Measurements from ENCODE around the gene FOXO4. TPM values are rescaled to one million over a fixed set of nuclear protein-coding genes. Genes with fewer than 3 reads are reported as not detected.

The FOXO4 gene
- polyA plus RNA-seq, 1 donor (not counting 4 experiments of a cell fraction or from before 2014, with no cell fraction given), result 1.6 TPM

GRCh38 chrX:71118032-71118984 is 22.7 kb downstream of the FOXO4 start, which contains the start of gene MED12:
TSS of gene MED12 (plus strand) at chrX:71118596. CDS start at chrX:71118755, 159 bp downstream.
- no peaks in the 10 kb centered on the region for H4K20me1 ChIP-seq (ENCODE audit: control insufficient read depth, extremely low read depth, insufficient read depth, low read length)
- H3K27ac ChIP-seq (ENCODE audit: control insufficient read depth, insufficient read depth, low read length), result peak within 1 kb of the TSS; percentile 52
- dilution Hi-C loops (cut with MboI; ENCODE audit: extremely low pct_ligation_motif_present, low sequenced_read_pairs), result no loop called here
- peak within 1 kb of the TSS; percentile 84 for H3K4me2 ChIP-seq (ENCODE audit: control insufficient read depth, extremely low read depth, insufficient read depth, low read depth, low read length)
- H3K4me1 ChIP-seq (ENCODE audit: control insufficient read depth, extremely low read depth, insufficient read depth, low read length), result peaks cover 10% of the 10 kb centered on the region
- peaks cover 6 to 7% of the 10 kb centered on the region in 2 experiments for H3K36me3 ChIP-seq (ENCODE audit: control insufficient read depth in 2 of 2, extremely low read depth in 1 of 2, insufficient read depth in 2 of 2, low read length in 2 of 2)
- no peaks in the 10 kb centered on the region for H3K27me3 ChIP-seq (ENCODE audit: control insufficient read depth, extremely low read depth, insufficient read depth, low read length)
- DNase-seq (ENCODE audit: low read depth, low spot score) (peak; percentile 5), FAIRE-seq (no peak)
- H3K9ac ChIP-seq (ENCODE audit: control insufficient read depth, extremely low read depth, insufficient read depth, low read length), result peak within 1 kb of the TSS; percentile 80
- H3K9me1 ChIP-seq (ENCODE audit: control insufficient read depth, extremely low read depth, insufficient read depth, low read length), result no peaks in the 10 kb centered on the region
- TF ChIP-seq CTCF (optimal IDR thresholded peaks at IDR 0.05 in 1 of 3, IDR thresholded peaks at IDR 0.05 in 1 of 3, conservative IDR thresholded peaks at IDR 0.05 in 1 of 3; ENCODE audit: extremely low read depth in 1 of 3, insufficient read depth in 2 of 3, low read length in 3 of 3), result no peak
- no peak for TF ChIP-seq EZH2 (IDR thresholded peaks at IDR 0.05; ENCODE audit: low read length)
- no peaks in the 10 kb centered on the region for H3K79me2 ChIP-seq (ENCODE audit: control insufficient read depth, insufficient read depth, low read length)
- peak within 1 kb of the TSS; percentile 61 to 74 (median 71) for H3K4me3 ChIP-seq (ENCODE audit: control insufficient read depth in 2 of 3, extremely low read depth in 1 of 3, insufficient read depth in 2 of 3, low read depth in 1 of 3, low read length in 3 of 3)
- H2AFZ ChIP-seq (ENCODE audit: control insufficient read depth, low read length), result peak within 1 kb of the TSS; percentile 96
- no peaks in the 10 kb centered on the region for H3K9me3 ChIP-seq (ENCODE audit: control insufficient read depth, low read depth, low read length)

GRCh38 chrX:71118985-71119535 is 23.4 kb downstream of the FOXO4 start:
- dilution Hi-C loops (cut with MboI; ENCODE audit: extremely low pct_ligation_motif_present, low sequenced_read_pairs), result no loop called here

More at GRCh38 chrX:71118985-71119535, 23.4 kb downstream of the FOXO4 start:
- no peaks in the 10 kb centered on the region for H3K9me3 ChIP-seq (ENCODE audit: control insufficient read depth, low read depth, low read length)
- H3K36me3 ChIP-seq (ENCODE audit: control insufficient read depth in 2 of 2, extremely low read depth in 1 of 2, insufficient read depth in 2 of 2, low read length in 2 of 2), result peaks cover 6 to 7% of the 10 kb centered on the region in 2 experiments
- no peaks in the 10 kb centered on the region for H4K20me1 ChIP-seq (ENCODE audit: control insufficient read depth, extremely low read depth, insufficient read depth, low read length)
- no peak for TF ChIP-seq CTCF (optimal IDR thresholded peaks at IDR 0.05 in 1 of 3, IDR thresholded peaks at IDR 0.05 in 1 of 3, conservative IDR thresholded peaks at IDR 0.05 in 1 of 3; ENCODE audit: extremely low read depth in 1 of 3, insufficient read depth in 2 of 3, low read length in 3 of 3)
- TF ChIP-seq EZH2 (IDR thresholded peaks at IDR 0.05; ENCODE audit: low read length), result no peak
- H3K9me1 ChIP-seq (ENCODE audit: control insufficient read depth, extremely low read depth, insufficient read depth, low read length), result no peaks in the 10 kb centered on the region
- H3K4me1 ChIP-seq (ENCODE audit: control insufficient read depth, extremely low read depth, insufficient read depth, low read length), result peaks cover 10% of the 10 kb centered on the region
- FAIRE-seq (no peak), DNase-seq (ENCODE audit: low read depth, low spot score) (no peak)
- peak overlapping the region; percentile 80 for H3K9ac ChIP-seq (ENCODE audit: control insufficient read depth, extremely low read depth, insufficient read depth, low read length)
- H3K4me2 ChIP-seq (ENCODE audit: control insufficient read depth, extremely low read depth, insufficient read depth, low read depth, low read length), result peak overlapping the region; percentile 81
- peak overlapping the region; percentile 63 for H2AFZ ChIP-seq (ENCODE audit: control insufficient read depth, low read length)
- H3K27me3 ChIP-seq (ENCODE audit: control insufficient read depth, extremely low read depth, insufficient read depth, low read length), result no peaks in the 10 kb centered on the region
- H3K79me2 ChIP-seq (ENCODE audit: control insufficient read depth, insufficient read depth, low read length), result no peaks in the 10 kb centered on the region
- H3K4me3 ChIP-seq (ENCODE audit: control insufficient read depth in 2 of 3, extremely low read depth in 1 of 3, insufficient read depth in 2 of 3, low read depth in 1 of 3, low read length in 3 of 3), result peak overlapping the region; percentile 61 to 71 (median 68)
- H3K27ac ChIP-seq (ENCODE audit: control insufficient read depth, insufficient read depth, low read length), result peak overlapping the region; percentile 26

All from keratinocyte (primary cell).